H9 (cell line): ENCODE measurements around the gene TSEN15. TPM values are rescaled to one million over a fixed set of nuclear protein-coding genes. Genes with fewer than 3 reads are reported as not detected.

Source experiments
- DNase-seq: peaks from one replicate; pipeline ENCODE4 v3.0.0-alpha.2; 2017
- H2AFZ ChIP-seq: one replicate; pipeline ENCODE4 v1.6.1; 2013; ENCODE audit warnings: mild to moderate bottlenecking, low read length, control low read depth, moderate library complexity
- H2AK5ac ChIP-seq: 2 replicates; pipeline ENCODE4 v1.6.1; 2013; ENCODE audit warnings: low read length, control low read depth, mixed read lengths; ENCODE audit not compliant: insufficient read length
- H2BK120ac ChIP-seq: one replicate; pipeline ENCODE4 v1.6.1; 2013; ENCODE audit warnings: low read depth, mild to moderate bottlenecking, low read length, control low read depth, inconsistent platforms; ENCODE audit not compliant: poor library complexity, severe bottlenecking
- H2BK12ac ChIP-seq: 2 replicates; pipeline ENCODE4 v1.6.1; 2013; ENCODE audit warnings: low read length, control low read depth, mixed read lengths, low read depth; ENCODE audit not compliant: insufficient read length
- H2BK15ac ChIP-seq: 2 replicates; pipeline ENCODE4 v1.6.1; 2013; ENCODE audit warnings: low read depth, low read length, control low read depth
- H2BK20ac ChIP-seq: one replicate; pipeline ENCODE4 v1.6.1; 2013; ENCODE audit warnings: low read depth, mild to moderate bottlenecking, low read length, control low read depth, inconsistent platforms; ENCODE audit not compliant: poor library complexity, severe bottlenecking
- H2BK5ac ChIP-seq: 2 replicates; pipeline ENCODE4 v1.6.1; 2013; ENCODE audit warnings: low read length, control low read depth, mixed read lengths; ENCODE audit not compliant: insufficient read length
- H3K14ac ChIP-seq: 2 replicates; pipeline ENCODE4 v1.6.1; 2013; ENCODE audit warnings: low read length, control low read depth; ENCODE audit not compliant: insufficient read depth
- H3K18ac ChIP-seq: 2 replicates; pipeline ENCODE4 v1.6.1; 2013; ENCODE audit warnings: low read depth, mild to moderate bottlenecking, mixed read lengths, low read length, control low read depth; ENCODE audit not compliant: insufficient read length
- H3K23ac ChIP-seq: 2 replicates; pipeline ENCODE4 v1.6.1; 2013; ENCODE audit warnings: low read length, control low read depth, mixed read lengths, low read depth; ENCODE audit not compliant: insufficient read length
- H3K23me2 ChIP-seq: 2 replicates; pipeline ENCODE4 v1.6.1; 2013; ENCODE audit warnings: low read depth, mild to moderate bottlenecking, mixed read lengths, low read length, control low read depth; ENCODE audit not compliant: insufficient read length, poor library complexity, severe bottlenecking
- H3K27ac ChIP-seq: 2 replicates; pipeline ENCODE4 v1.5.1; 2013; ENCODE audit warnings: low read length, control low read depth, mixed read lengths, low read depth; ENCODE audit not compliant: insufficient read length
- H3K27me3 ChIP-seq: 2 replicates; pipeline ENCODE4 v1.6.1; 2013; ENCODE audit warnings: low read length, control low read depth, inconsistent platforms; ENCODE audit not compliant: insufficient read depth
- H3K4ac ChIP-seq: 2 replicates; pipeline ENCODE4 v1.6.1; 2013; ENCODE audit warnings: low read depth, mild to moderate bottlenecking, control low read depth, inconsistent platforms, low read length, moderate library complexity
- H3K4me1 ChIP-seq: 2 replicates; pipeline ENCODE4 v1.6.1; 2013; ENCODE audit warnings: low read length, control low read depth, inconsistent platforms; ENCODE audit not compliant: insufficient read depth
- H3K4me2 ChIP-seq: 2 replicates; pipeline ENCODE4 v1.6.1; 2013; ENCODE audit warnings: low read length, control low read depth, mixed read lengths; ENCODE audit not compliant: insufficient read length, insufficient read depth
- H3K56ac ChIP-seq: 2 replicates; pipeline ENCODE4 v1.6.1; 2013; ENCODE audit warnings: low read depth, mild to moderate bottlenecking, mixed read lengths, low read length, control low read depth; ENCODE audit not compliant: insufficient read length
- H3K79me1 ChIP-seq: 2 replicates; pipeline ENCODE4 v1.6.1; 2013; ENCODE audit warnings: low read depth, mild to moderate bottlenecking, moderate library complexity, low read length, control low read depth, inconsistent platforms; ENCODE audit not compliant: insufficient read depth, poor library complexity, severe bottlenecking
- H3K79me2 ChIP-seq: 2 replicates; pipeline ENCODE4 v1.6.1; 2013; ENCODE audit warnings: low read length, control low read depth, inconsistent platforms; ENCODE audit not compliant: insufficient read depth
- H3K9ac ChIP-seq: 2 replicates; pipeline ENCODE4 v1.6.1; 2013; ENCODE audit warnings: low read length, control low read depth, mixed read lengths; ENCODE audit not compliant: insufficient read length; ENCODE audit errors: extremely low read depth
- H3K9me3 ChIP-seq: one replicate; pipeline ENCODE4 v1.6.1; 2013; ENCODE audit warnings: low read depth, low read length, inconsistent platforms; ENCODE audit not compliant: control insufficient read depth
- H3T11ph ChIP-seq: one replicate; pipeline ENCODE4 v1.6.1; 2013; ENCODE audit warnings: mild to moderate bottlenecking, low read length, control low read depth, inconsistent platforms
- H4K20me1 ChIP-seq: one replicate; pipeline ENCODE4 v1.6.1; 2013; ENCODE audit not compliant: control insufficient read depth, insufficient read length, insufficient read depth
- H4K5ac ChIP-seq: 2 replicates; pipeline ENCODE4 v1.6.1; 2013; ENCODE audit warnings: low read depth, mild to moderate bottlenecking, mixed read lengths, low read length, control low read depth; ENCODE audit not compliant: insufficient read length
- H4K8ac ChIP-seq: replicated peaks from 2 replicates; pipeline ENCODE4 v1.6.1; 2013; ENCODE audit warnings: low read length, control low read depth, mixed read lengths, low read depth; ENCODE audit not compliant: insufficient read length
- H4K91ac ChIP-seq: 2 replicates; pipeline ENCODE4 v1.6.1; 2013; ENCODE audit warnings: low read depth, mild to moderate bottlenecking, moderate library complexity, mixed read lengths, low read length, control low read depth; ENCODE audit not compliant: insufficient read length
- H3K27ac Mint-ChIP-seq, 3 experiments: 2 replicates in 2 of 3; 3 replicates in 1 of 3; pipeline ENCODE4 v1.8.0; 2020 to 2021; ENCODE audit warnings: mixed read lengths in 3 of 3, mild to moderate bottlenecking in 1 of 3, moderate library complexity in 1 of 3
- H3K27me3 Mint-ChIP-seq: 2 replicates; pipeline ENCODE4 v1.8.0; 2021; ENCODE audit warnings: low read depth, mild to moderate bottlenecking, moderate library complexity, mixed read lengths
- H3K36me3 Mint-ChIP-seq, 3 experiments: 2 replicates in 2 of 3; 3 replicates in 1 of 3; pipeline ENCODE4 v1.8.0; 2020 to 2021; ENCODE audit warnings: low read depth in 3 of 3, mixed read lengths in 3 of 3; ENCODE audit not compliant: insufficient read depth in 1 of 3
- H3K4me1 Mint-ChIP-seq, 2 experiments: 2 replicates each; pipeline ENCODE4 v1.8.0; 2020; ENCODE audit warnings: mixed read lengths in 2 of 2
- H3K4me3 Mint-ChIP-seq, 2 experiments: 2 replicates in 1 of 2; 3 replicates in 1 of 2; pipeline ENCODE4 v1.8.0; 2020 to 2021; ENCODE audit warnings: mild to moderate bottlenecking in 2 of 2, mixed read lengths in 2 of 2, moderate library complexity in 1 of 2
- H3K9me3 Mint-ChIP-seq, 2 experiments: 2 replicates in 1 of 2; 3 replicates in 1 of 2; pipeline ENCODE4 v1.8.0; 2020; ENCODE audit warnings: mild to moderate bottlenecking in 2 of 2, mixed read lengths in 2 of 2, moderate library complexity in 1 of 2
- CTCF ChIP-seq: fragments of 200-600 bp; sonication (generic); conservative IDR thresholded peaks from 3 replicates; pipeline ENCODE4 v1.8.0; 2021; ENCODE audit warnings: antibody characterized with exemption, mild to moderate bottlenecking
- WGBS: extraction: QIAGEN DNeasy Blood & Tissue Kit; methylation state at CpG from one replicate; pipeline ENCODE4 v1.1.7; 2013; ENCODE audit warnings: missing lambda C conversion rate, low lambda C conversion rate, mixed read lengths; ENCODE audit not compliant: insufficient read length; ENCODE audit errors: extremely low coverage; 5-methylcytosine and 5-hydroxymethylcytosine counted together
- total RNA-seq: library from RNA; stranded (reverse); gene quantifications from 2 replicates; pipeline ENCODE4 v1.2.1, GENCODE V29; 2021

Gene TSEN15
- total RNA-seq, 1 experiment from 2014 or later, result 21.9 TPM

GRCh38 chr1:184078564-184079249 lies 27.2 kb downstream of the TSEN15 start:
- Histone ChIP-seq H4K91ac (no peak overlapping the region), H3K79me2 (no peaks in the 10 kb centered on the region), H3K27ac (no peak overlapping the region), H3K79me1 (no peaks in the 10 kb centered on the region), H2BK120ac (no peak overlapping the region), H3K4me1 (no peaks in the 10 kb centered on the region), H4K8ac (no peak overlapping the region), H2AK5ac (no peak overlapping the region), H2BK5ac (no peak overlapping the region), H2AFZ (no peak overlapping the region), H3K27me3 (no peaks in the 10 kb centered on the region), H3K23me2 (no peaks in the 10 kb centered on the region), H4K20me1 (no peaks in the 10 kb centered on the region), H3K18ac (no peak overlapping the region), H3K4ac (no peak overlapping the region), H2BK12ac (no peak overlapping the region), H2BK20ac (no peak overlapping the region), H3K23ac (no peak overlapping the region), H3T11ph (no peak overlapping the region), H3K9ac (no peak overlapping the region), H3K56ac (no peak overlapping the region), H3K4me2 (no peak overlapping the region), H2BK15ac (no peak overlapping the region), H4K5ac (no peak overlapping the region), H3K9me3 (no peaks in the 10 kb centered on the region), H3K14ac (no peak overlapping the region)
- TF ChIP-seq CTCF, result no peak
- H3K27me3 Mint-ChIP-seq, result no peaks in the 10 kb centered on the region
- peaks cover 0 to 7% (median 4%) of the 10 kb centered on the region in 3 experiments; a peak in 5 of 7 replicates for H3K36me3 Mint-ChIP-seq
- WGBS, result no CpG with 5 or more reads among the region's 2 CpGs
- peaks cover 0 to 4% of the 10 kb centered on the region in 2 experiments; a peak in 2 of 5 replicates for H3K9me3 Mint-ChIP-seq
- no peak overlapping the region for H3K4me3 Mint-ChIP-seq
- peak overlapping the region in 1 of 3 experiments; percentile 23; a peak in 2 of 7 replicates for H3K27ac Mint-ChIP-seq
- DNase-seq, result no peak
- no peaks in the 10 kb centered on the region for H3K4me1 Mint-ChIP-seq
